GM18517 (cell line): ENCODE data around the gene DLG2.
"Not testable (repeated sequence)": the region's sequence is repeated elsewhere in the genome, so short reads cannot be mapped to it uniquely, and the experiment has no call there.

ENCODE experiments used
- ATAC-seq: cut with Tn5 transposase; IDR thresholded peaks from one replicate; pipeline ENCODE4 v1.9.1; 2021; ENCODE audit warnings: mild to moderate bottlenecking, moderate library complexity; ENCODE audit not compliant: unreplicated experiment

Gene DLG2

GRCh38 chr11:84865791-84866535 lies 761.2 kb downstream of the DLG2 start:
- no peak for ATAC-seq

GRCh38 chr11:84865257-84865656 lies 761.9 kb downstream of the DLG2 start:
- no peak for ATAC-seq

- no peak for ATAC-seq
Measured at GRCh38 chr11:84857746-84858145, 769.4 kb downstream of the DLG2 start.

GRCh38 chr11:84855508-84856245 lies 771.5 kb downstream of the DLG2 start:
- no peak for ATAC-seq

GRCh38 chr11:84854498-84854880 lies 772.7 kb downstream of the DLG2 start:
- no peak for ATAC-seq

- ATAC-seq: no peak
Measured at GRCh38 chr11:84853841-84854497, 773.2 kb downstream of the DLG2 start.

GRCh38 chr11:84847842-84848241 lies 779.3 kb downstream of the DLG2 start:
- ATAC-seq: no peak

GRCh38 chr11:84840201-84840600 lies 786.9 kb downstream of the DLG2 start:
- not testable (repeated sequence) for ATAC-seq

- ATAC-seq: no peak
Measured at GRCh38 chr11:84837402-84838069, 789.6 kb downstream of the DLG2 start.

GRCh38 chr11:84836371-84836770 lies 790.8 kb downstream of the DLG2 start:
- no peak for ATAC-seq

GRCh38 chr11:84833488-84834088 lies 793.6 kb downstream of the DLG2 start:
- ATAC-seq: no peak

- ATAC-seq: no peak
Measured at GRCh38 chr11:84830372-84830771, 796.8 kb downstream of the DLG2 start.

- no peak for ATAC-seq
Measured at GRCh38 chr11:84829162-84829561, 798.0 kb downstream of the DLG2 start.

GRCh38 chr11:84828616-84829015 lies 798.5 kb downstream of the DLG2 start:
- no peak for ATAC-seq

- ATAC-seq: no peak
Measured at GRCh38 chr11:84825106-84825660, 802.0 kb downstream of the DLG2 start.

GRCh38 chr11:84824624-84825023 lies 802.5 kb downstream of the DLG2 start:
- ATAC-seq: no peak

GRCh38 chr11:84819537-84819936 lies 807.6 kb downstream of the DLG2 start:
- ATAC-seq: no peak

- ATAC-seq: no peak
Measured at GRCh38 chr11:84819128-84819527, 808.0 kb downstream of the DLG2 start.

GRCh38 chr11:84817998-84818397 lies 809.1 kb downstream of the DLG2 start:
- no peak for ATAC-seq

- ATAC-seq: no peak
Measured at GRCh38 chr11:84812471-84812969, 814.6 kb downstream of the DLG2 start.
